Fibroblast of lung (primary cell): Measurements from ENCODE around the gene NOA1.

Source experiments
- CTCF ChIP-seq, 2 donors: IDR thresholded peaks in 1 of 2; conservative IDR thresholded peaks in 1 of 2; 1 replicate in 1 of 2; 2 replicates in 1 of 2; pipeline ENCODE4 v1.5.1; 2011 to 2012; ENCODE audit warnings: low read length in 2 of 2, control low read depth in 1 of 2, inconsistent platforms in 1 of 2, low read depth in 1 of 2, mild to moderate bottlenecking in 1 of 2
- EZH2 ChIP-seq: IDR thresholded peaks from 2 replicates; pipeline ENCODE4 v1.5.1; 2012; ENCODE audit warnings: low read length, control low read depth, mild to moderate bottlenecking; ENCODE audit errors: missing control alignments

GRCh38 chr4:56981795-56982201 lies 4.4 kb upstream of the NOA1 start:
- TF ChIP-seq CTCF (conservative IDR thresholded peaks at IDR 0.05 in 1 of 2, IDR thresholded peaks at IDR 0.05 in 1 of 2; ENCODE audit: low read depth in 1 of 2, low read length in 2 of 2) (no peak), EZH2 (no peak)
